Smooth muscle cell (in vitro differentiated cells): Measurements from ENCODE around the gene USP7. TPM values are rescaled to one million over a fixed set of nuclear protein-coding genes. Genes with fewer than 3 reads are reported as not detected.

Experiments used
- DNase-seq: peaks from one replicate; lab custom pipeline; 2025; ENCODE audit not compliant: unreplicated experiment; lab: John Stamatoyannopoulos, UW
- H2AFZ ChIP-seq: fragments of 200-600 bp; sonication (generic); 2 replicates; pipeline ENCODE4 v1.6.0; 2016; ENCODE audit warnings: antibody characterized with exemption, low read depth, mild to moderate bottlenecking
- H3F3A ChIP-seq: fragments of 200-600 bp; sonication (generic); 2 replicates; pipeline ENCODE4 v1.6.0; 2017; ENCODE audit warnings: antibody characterized with exemption, low read depth
- H3K27ac ChIP-seq: fragments of 200-600 bp; sonication (generic); 2 replicates; pipeline ENCODE4 v1.5.1; 2016; ENCODE audit warnings: low read depth, mild to moderate bottlenecking
- H3K27me3 ChIP-seq: fragments of 200-600 bp; sonication (generic); 2 replicates; pipeline ENCODE4 v1.6.1; 2016; ENCODE audit warnings: low read depth, mild to moderate bottlenecking
- H3K36me3 ChIP-seq: fragments of 200-600 bp; sonication (generic); 2 replicates; pipeline ENCODE4 v1.5.1; 2016; ENCODE audit warnings: low read depth
- H3K4me1 ChIP-seq: fragments of 200-600 bp; sonication (generic); 2 replicates; pipeline ENCODE4 v1.5.1; 2016; ENCODE audit warnings: low read depth
- H3K4me2 ChIP-seq: fragments of 200-600 bp; sonication (generic); 2 replicates; pipeline ENCODE4 v1.6.0; 2016; ENCODE audit warnings: mild to moderate bottlenecking
- H3K4me3 ChIP-seq: fragments of 200-600 bp; sonication (generic); 2 replicates; pipeline ENCODE4 v1.5.1; 2016; ENCODE audit warnings: mild to moderate bottlenecking
- H3K79me2 ChIP-seq: fragments of 200-600 bp; sonication (generic); 2 replicates; pipeline ENCODE4 v1.6.0; 2016; ENCODE audit warnings: low read depth, mild to moderate bottlenecking
- H3K9ac ChIP-seq: fragments of 200-600 bp; sonication (generic); 2 replicates; pipeline ENCODE4 v1.6.0; 2016; ENCODE audit warnings: low read depth
- H3K9me3 ChIP-seq: fragments of 200-600 bp; sonication (generic); replicated peaks from 2 replicates; pipeline ENCODE4 v1.5.1; 2016; ENCODE audit warnings: low read depth
- H4K20me1 ChIP-seq: fragments of 200-600 bp; sonication (generic); 2 replicates; pipeline ENCODE4 v1.6.0; 2016; ENCODE audit warnings: low read depth
- CTCF ChIP-seq: fragments of 200-600 bp; sonication (generic); IDR thresholded peaks from 2 replicates; pipeline ENCODE4 v1.5.1; 2017; ENCODE audit warnings: borderline replicate concordance, mild to moderate bottlenecking, antibody characterized with exemption; ENCODE audit not compliant: insufficient read depth, poor library complexity, severe bottlenecking
- WGBS: methylation state at CpG from one replicate; pipeline ENCODE4 v1.1.7; 2016; ENCODE audit warnings: low lambda C conversion rate; 5-methylcytosine and 5-hydroxymethylcytosine counted together
- polyA plus RNA-seq: library from polyadenylated mRNA; unstranded; fragments of >200 nt; fragmentation: Nextera tagmentation; extraction: Ambion mirVana; gene quantifications from 2 replicates; pipeline ENCODE4 v1.2.1, GENCODE V29; 2016
- total RNA-seq: library from RNA; depleted of rRNA; stranded (reverse); fragments of >200 nt; gene quantifications from 2 replicates; pipeline ENCODE4 v1.2.3, GENCODE V29; 2014

Gene USP7
- total and polyA plus RNA-seq, 2 experiments from 2014 or later, result 50.7 to 52.1 TPM

GRCh38 chr16:8887431-8887765, 76.3 kb downstream of the USP7 start:
- Histone ChIP-seq H3K27ac (no peak overlapping the region), H3K36me3 (no peaks in the 10 kb centered on the region), H3K27me3 (no peaks in the 10 kb centered on the region), H2AFZ (no peak overlapping the region), H3K79me2 (no peaks in the 10 kb centered on the region), H3K4me1 (peaks cover 14% of the 10 kb centered on the region), H4K20me1 (peaks cover 76% of the 10 kb centered on the region), H3K4me2 (no peak overlapping the region), H3F3A (peaks cover 4% of the 10 kb centered on the region), H3K9me3 (no peaks in the 10 kb centered on the region), H3K4me3 (no peak overlapping the region), H3K9ac (no peak overlapping the region)
- 95% methylated on average over 5 of the region's 6 CpGs for WGBS
- TF ChIP-seq CTCF, result no peak
- no peak for DNase-seq

GRCh38 chr16:8886593-8887430, 76.9 kb downstream of the USP7 start:
- no peak for DNase-seq
- no peaks in the 10 kb centered on the region for H3K9me3 ChIP-seq
- TF ChIP-seq CTCF, result no peak
- H3K4me2 ChIP-seq, result peak overlapping the region; percentile 49
- no peak overlapping the region for H2AFZ ChIP-seq
- H3F3A ChIP-seq, result peaks cover 4% of the 10 kb centered on the region
- no peak overlapping the region for H3K4me3 ChIP-seq
- H3K27ac ChIP-seq, result no peak overlapping the region
- 85% methylated on average over 19 of the region's 19 CpGs for WGBS
- no peak overlapping the region for H3K9ac ChIP-seq
- peaks cover 71% of the 10 kb centered on the region for H4K20me1 ChIP-seq
- H3K79me2 ChIP-seq, result no peaks in the 10 kb centered on the region
- H3K27me3 ChIP-seq, result no peaks in the 10 kb centered on the region
- peaks cover 14% of the 10 kb centered on the region for H3K4me1 ChIP-seq
- no peaks in the 10 kb centered on the region for H3K36me3 ChIP-seq

- WGBS, result 47% methylated on average over 20 of the region's 20 CpGs
- DNase-seq, result no peak
- Histone ChIP-seq H3K36me3 (no peaks in the 10 kb centered on the region), H3K4me3 (no peak overlapping the region), H3K79me2 (no peaks in the 10 kb centered on the region), H3K4me2 (peak overlapping the region; percentile 49), H3K27me3 (no peaks in the 10 kb centered on the region), H3K4me1 (peaks cover 14% of the 10 kb centered on the region), H3K27ac (peak overlapping the region; percentile 8), H3K9ac (no peak overlapping the region), H2AFZ (no peak overlapping the region), H3F3A (peaks cover 4% of the 10 kb centered on the region), H4K20me1 (peaks cover 62% of the 10 kb centered on the region), H3K9me3 (no peaks in the 10 kb centered on the region)
- no peak for TF ChIP-seq CTCF
Observed at GRCh38 chr16:8885674-8886592, 77.8 kb downstream of the USP7 start.
